OCI-LY7 (cell line): Measurements from ENCODE around the gene SEL1L2. TPM values are rescaled to one million over a fixed set of nuclear protein-coding genes. Genes with fewer than 3 reads are reported as not detected.

Experiments
- BruUV-seq: library from RNA; stranded (reverse); fragments of 400-500 nt; replicated peaks from 2 replicates; lab custom pipeline; 2021; lab: Mats Ljungman, UMichigan
- CTCF ChIA-PET: fragments of 300-600 bp; sonication (Branson Sonifier 250); formaldehyde crosslinking; loops from one replicate; lab custom pipeline; 2022; ENCODE audit warnings: antibody characterized with exemption; ENCODE audit not compliant: unreplicated experiment; lab: Charles Lee
- POLR2A ChIA-PET: fragments of 300-600 bp; sonication (Branson Sonifier 250); formaldehyde crosslinking; loops from one replicate; lab custom pipeline; 2022; ENCODE audit warnings: antibody characterized with exemption; lab: Charles Lee
- DNase-seq: peaks from one replicate; pipeline ENCODE4 v3.0.0-alpha.2; 2015; ENCODE audit warnings: low spot score
- H2AFZ ChIP-seq: fragments of 200-600 bp; sonication (generic), shearing (Covaris generic); 2 replicates; pipeline ENCODE4 v1.6.1; 2014; ENCODE audit warnings: mild to moderate bottlenecking, antibody characterized with exemption, low read length, moderate library complexity
- H3K27ac ChIP-seq: fragments of 200-600 bp; sonication (generic); 2 replicates; pipeline ENCODE4 v1.5.1; 2014; ENCODE audit warnings: mixed run types, low read depth, mild to moderate bottlenecking, moderate library complexity, low read length, inconsistent platforms; ENCODE audit not compliant: poor library complexity, severe bottlenecking
- H3K36me3 ChIP-seq: fragments of 200-600 bp; sonication (generic); 2 replicates; pipeline ENCODE4 v1.6.1; 2014; ENCODE audit warnings: mild to moderate bottlenecking, antibody characterized with exemption, low read length, moderate library complexity, mixed read lengths; ENCODE audit not compliant: insufficient read depth
- H3K4me1 ChIP-seq: fragments of 200-600 bp; sonication (generic); 2 replicates; pipeline ENCODE4 v1.5.1; 2014; ENCODE audit warnings: mild to moderate bottlenecking, low read length; ENCODE audit not compliant: insufficient read depth, poor library complexity, severe bottlenecking
- H3K4me2 ChIP-seq: fragments of 200-600 bp; sonication (generic); 2 replicates; pipeline ENCODE4 v1.6.1; 2014; ENCODE audit warnings: mild to moderate bottlenecking, low read length
- H3K4me3 ChIP-seq: fragments of 200-600 bp; sonication (generic); 2 replicates; pipeline ENCODE4 v1.5.1; 2014; ENCODE audit warnings: mild to moderate bottlenecking, low read depth, low read length; ENCODE audit not compliant: poor library complexity, severe bottlenecking
- H3K79me2 ChIP-seq: fragments of 200-600 bp; sonication (generic); 2 replicates; pipeline ENCODE4 v1.6.1; 2016; ENCODE audit warnings: low read depth, mild to moderate bottlenecking, low read length, moderate library complexity, mixed read lengths; ENCODE audit not compliant: insufficient read depth
- H3K9me2 ChIP-seq: fragments of 200-600 bp; sonication (generic); 2 replicates; pipeline ENCODE4 v1.6.1; 2016; ENCODE audit warnings: mild to moderate bottlenecking, low read length, mixed read lengths; ENCODE audit not compliant: insufficient read depth
- H3K9me3 ChIP-seq: fragments of 200-600 bp; sonication (generic); 2 replicates; pipeline ENCODE4 v1.6.1; 2014; ENCODE audit warnings: mild to moderate bottlenecking, mixed run types, low read length, mixed read lengths
- H4K20me1 ChIP-seq: fragments of 200-600 bp; sonication (generic); 2 replicates; pipeline ENCODE4 v1.6.1; 2014; ENCODE audit warnings: mild to moderate bottlenecking, antibody characterized with exemption, low read length, moderate library complexity, mixed read lengths; ENCODE audit not compliant: insufficient read depth
- CTCF ChIP-seq: fragments of 200-600 bp; sonication (generic); conservative IDR thresholded peaks from 2 replicates; pipeline ENCODE4 v1.5.1; 2014; ENCODE audit warnings: mild to moderate bottlenecking, antibody characterized with exemption, low read length, moderate library complexity, mixed read lengths
- EZH2phosphoT487 ChIP-seq: fragments of 200-600 bp; sonication (generic); IDR thresholded peaks from 2 replicates; pipeline ENCODE4 v1.6.1; 2018; ENCODE audit warnings: low read depth, borderline replicate concordance, mild to moderate bottlenecking, mixed run types, antibody characterized with exemption, low read length, moderate library complexity, mixed read lengths
- intact Hi-C: fragments of 100-400 bp; cut with micrococcal nuclease; formaldehyde crosslinking; loops from one replicate; pipeline ENCODE4 v1.10.0; 2022; ENCODE audit not compliant: unreplicated experiment
- total RNA-seq, 2 experiments: library from RNA; depleted of rRNA in 1 of 2; stranded (reverse); fragments of >200 nt in 1 of 2; shearing (Covaris generic) in 1 of 2; gene quantifications; 2 replicates each; pipeline ENCODE4 v1.2.3, GENCODE V29; 2014 to 2022

SEL1L2 gene
- total RNA-seq, 2 experiments from 2014 or later, result not detected

DNA sequence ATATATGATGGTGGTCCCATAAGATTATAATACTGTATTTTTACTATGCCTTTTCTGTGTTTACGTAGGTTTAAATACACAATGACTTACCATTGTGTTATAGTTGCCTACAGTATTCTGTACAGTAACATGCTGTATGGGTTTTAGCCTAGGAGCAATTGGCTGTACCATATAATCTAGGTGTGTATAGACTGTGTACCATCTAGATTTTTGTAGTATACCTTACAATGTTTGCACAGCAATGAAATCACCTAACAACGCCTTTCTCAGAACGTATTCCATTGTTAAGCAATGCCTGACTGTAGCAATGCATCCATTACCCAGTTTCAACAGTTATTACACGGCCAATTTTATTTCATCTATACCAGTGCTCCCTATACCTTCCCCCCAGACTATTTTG, 15.6 kb upstream of the SEL1L2 start:
- TF ChIP-seq CTCF, result no peak
- no peak for TF ChIP-seq EZH2phosphoT487
- BruUV-seq, result no TSS peak
- Histone ChIP-seq H3K9me2 (no peaks in the 10 kb centered on the region), H3K9me3 (no peaks in the 10 kb centered on the region), H3K27ac (no peak overlapping the region), H3K36me3 (no peaks in the 10 kb centered on the region), H2AFZ (no peak overlapping the region), H3K79me2 (no peaks in the 10 kb centered on the region), H3K4me3 (no peak overlapping the region), H4K20me1 (no peaks in the 10 kb centered on the region), H3K4me2 (no peak overlapping the region), H3K4me1 (no peaks in the 10 kb centered on the region)
- ChIA-PET CTCF (no interaction called here), POLR2A (no interaction called here)
- intact Hi-C loops, result no loop called here
- DNase-seq, result no peak

DNA sequence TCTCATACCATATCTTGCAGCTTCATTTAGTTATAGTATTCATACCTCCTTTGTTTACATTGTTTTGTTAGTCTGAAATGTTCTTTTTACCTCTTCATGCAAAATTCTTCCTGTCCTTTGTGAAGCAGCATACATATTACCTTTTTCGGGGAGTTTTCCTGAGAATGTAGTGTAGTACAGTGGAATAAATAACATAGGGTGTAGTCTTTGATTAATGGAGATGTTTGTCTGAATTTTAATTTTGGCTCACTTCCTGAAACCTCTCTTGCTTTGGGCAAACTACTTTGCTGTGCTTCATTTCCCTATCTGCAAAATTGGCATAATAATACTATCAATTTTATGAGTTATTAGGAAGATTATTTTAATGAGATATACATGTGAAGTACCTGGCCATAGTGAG, 10.5 kb upstream of the SEL1L2 start:
- Histone ChIP-seq H3K36me3 (no peaks in the 10 kb centered on the region), H3K4me3 (no peak overlapping the region), H4K20me1 (no peaks in the 10 kb centered on the region), H2AFZ (no peak overlapping the region), H3K4me2 (no peak overlapping the region), H3K79me2 (no peaks in the 10 kb centered on the region), H3K9me2 (no peaks in the 10 kb centered on the region), H3K27ac (no peak overlapping the region), H3K4me1 (no peaks in the 10 kb centered on the region), H3K9me3 (no peaks in the 10 kb centered on the region)
- TF ChIP-seq CTCF (no peak), EZH2phosphoT487 (no peak)
- DNase-seq, result no peak
- intact Hi-C loops, result no loop called here
- ChIA-PET CTCF (no interaction called here), POLR2A (no interaction called here)
- no TSS peak for BruUV-seq

- no peak for DNase-seq
Measured at GRCh38 chr20:13996265-13996664, 5.9 kb upstream of the SEL1L2 start.

More at GRCh38 chr20:13996265-13996664, 5.9 kb upstream of the SEL1L2 start:
- no peak overlapping the region for H2AFZ ChIP-seq
- no peaks in the 10 kb centered on the region for H3K36me3 ChIP-seq
- no TSS peak for BruUV-seq
- ChIA-PET POLR2A (no interaction called here), CTCF (no interaction called here)
- no peaks in the 10 kb centered on the region for H3K4me1 ChIP-seq
- intact Hi-C loops, result no loop called here
- peaks cover 8% of the 10 kb centered on the region; the same call in 1 of the 2 replicates for H3K9me3 ChIP-seq
- no peaks in the 10 kb centered on the region for H4K20me1 ChIP-seq
- H3K4me2 ChIP-seq, result no peak overlapping the region
- H3K27ac ChIP-seq, result no peak overlapping the region
- no peaks in the 10 kb centered on the region for H3K9me2 ChIP-seq
- no peak overlapping the region for H3K4me3 ChIP-seq
- TF ChIP-seq EZH2phosphoT487, result no peak
- no peaks in the 10 kb centered on the region for H3K79me2 ChIP-seq
